ENCODE results near the gene MLF2.

- TF ChIP-seq CTCF (IDR thresholded peaks at IDR 0.05) (no peak), POLR2A (IDR thresholded peaks at IDR 0.05) (no peak)
Observed at GRCh38 chr12:6708960-6709394, 44.0 kb downstream of the MLF2 start.
